Non-pigmented ciliary epithelial cell (primary cell): ENCODE measurements around the gene DDX24.

Experiments
- DNase-seq: peaks from one replicate; pipeline ENCODE4 v3.0.0-alpha.2; 2010; ENCODE audit warnings: low read depth

The DDX24 gene, protein sequence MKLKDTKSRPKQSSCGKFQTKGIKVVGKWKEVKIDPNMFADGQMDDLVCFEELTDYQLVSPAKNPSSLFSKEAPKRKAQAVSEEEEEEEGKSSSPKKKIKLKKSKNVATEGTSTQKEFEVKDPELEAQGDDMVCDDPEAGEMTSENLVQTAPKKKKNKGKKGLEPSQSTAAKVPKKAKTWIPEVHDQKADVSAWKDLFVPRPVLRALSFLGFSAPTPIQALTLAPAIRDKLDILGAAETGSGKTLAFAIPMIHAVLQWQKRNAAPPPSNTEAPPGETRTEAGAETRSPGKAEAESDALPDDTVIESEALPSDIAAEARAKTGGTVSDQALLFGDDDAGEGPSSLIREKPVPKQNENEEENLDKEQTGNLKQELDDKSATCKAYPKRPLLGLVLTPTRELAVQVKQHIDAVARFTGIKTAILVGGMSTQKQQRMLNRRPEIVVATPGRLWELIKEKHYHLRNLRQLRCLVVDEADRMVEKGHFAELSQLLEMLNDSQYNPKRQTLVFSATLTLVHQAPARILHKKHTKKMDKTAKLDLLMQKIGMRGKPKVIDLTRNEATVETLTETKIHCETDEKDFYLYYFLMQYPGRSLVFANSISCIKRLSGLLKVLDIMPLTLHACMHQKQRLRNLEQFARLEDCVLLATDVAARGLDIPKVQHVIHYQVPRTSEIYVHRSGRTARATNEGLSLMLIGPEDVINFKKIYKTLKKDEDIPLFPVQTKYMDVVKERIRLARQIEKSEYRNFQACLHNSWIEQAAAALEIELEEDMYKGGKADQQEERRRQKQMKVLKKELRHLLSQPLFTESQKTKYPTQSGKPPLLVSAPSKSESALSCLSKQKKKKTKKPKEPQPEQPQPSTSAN

DNA sequence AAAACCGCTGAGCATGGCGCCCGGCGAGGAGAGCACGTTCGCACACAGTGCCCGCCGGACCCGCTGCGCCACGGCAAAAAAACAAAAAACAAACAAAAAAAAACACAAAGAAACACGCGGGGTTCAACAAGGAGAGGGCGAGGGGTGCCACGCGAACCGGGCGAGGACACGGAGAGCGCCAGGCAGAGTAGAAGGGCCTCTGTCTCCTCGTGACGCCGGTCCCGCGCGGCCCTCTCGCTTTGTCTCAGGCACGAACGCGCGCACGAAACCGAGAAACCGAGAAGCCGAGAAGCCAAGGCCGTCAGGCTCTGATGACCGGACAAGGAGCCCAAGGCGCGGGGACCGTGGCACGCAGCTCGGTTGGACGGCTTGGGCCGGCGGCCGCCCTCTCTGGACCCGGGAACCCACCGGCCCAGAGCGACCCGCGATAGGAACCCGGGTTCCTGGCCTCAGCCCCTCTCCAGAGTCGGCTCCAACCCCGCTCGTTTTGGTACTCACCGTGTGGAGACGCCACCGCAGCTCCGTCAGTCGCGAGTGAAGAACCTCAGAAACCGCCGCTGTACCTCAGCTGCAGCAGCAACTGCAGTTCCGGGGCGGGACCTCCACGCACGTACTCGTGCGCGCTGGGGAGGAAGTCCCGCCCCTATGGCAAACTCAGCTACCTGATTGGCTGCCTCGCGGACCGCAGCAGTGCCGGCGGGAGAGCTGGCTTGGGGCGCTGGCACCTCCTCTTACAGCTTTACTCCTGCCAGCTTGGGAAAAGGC is at the start of gene DDX24, which contains the start of gene IFI27L1:
DDX24 (minus strand) TSS at position 582 of the 765 bp plus-strand sequence. CDS start 1,460 bp downstream, outside the sequence.
IFI27L1 (plus strand) TSS at position 690 of the 765 bp plus-strand sequence. CDS start 15,628 bp downstream, outside the sequence.
- peak; percentile 67 for DNase-seq

DNA sequence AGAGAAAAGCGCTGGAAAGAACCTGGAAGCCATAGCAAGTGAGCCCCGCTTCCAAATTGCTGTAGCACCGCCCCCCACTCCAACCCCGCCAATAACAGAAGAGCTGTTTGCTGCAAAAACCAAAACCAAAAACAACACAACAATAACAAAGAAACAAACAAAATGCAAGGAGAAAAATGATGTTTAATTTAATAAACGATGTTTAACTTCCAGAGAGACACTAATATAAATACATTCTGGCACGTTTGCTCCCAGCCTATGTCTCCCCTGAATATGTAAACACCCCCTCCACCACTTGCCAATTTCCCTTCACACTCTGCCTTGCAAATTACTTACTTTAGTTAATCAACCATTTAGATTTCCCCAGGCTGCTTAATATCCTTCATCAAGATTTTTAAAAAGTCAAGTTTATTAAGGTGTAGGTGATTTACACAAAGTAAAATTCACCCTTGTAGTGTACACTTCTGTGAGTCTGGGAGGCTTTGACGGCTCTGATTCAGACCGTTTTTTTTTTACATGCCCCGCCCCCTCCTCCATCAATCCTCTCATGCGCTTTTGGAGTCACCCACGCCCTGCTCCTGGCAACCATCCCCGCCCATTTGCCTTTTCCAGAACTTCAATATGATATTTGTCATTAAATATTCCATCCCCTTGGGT is 48.9 kb upstream of the DDX24 start:
- no peak for DNase-seq

DNA sequence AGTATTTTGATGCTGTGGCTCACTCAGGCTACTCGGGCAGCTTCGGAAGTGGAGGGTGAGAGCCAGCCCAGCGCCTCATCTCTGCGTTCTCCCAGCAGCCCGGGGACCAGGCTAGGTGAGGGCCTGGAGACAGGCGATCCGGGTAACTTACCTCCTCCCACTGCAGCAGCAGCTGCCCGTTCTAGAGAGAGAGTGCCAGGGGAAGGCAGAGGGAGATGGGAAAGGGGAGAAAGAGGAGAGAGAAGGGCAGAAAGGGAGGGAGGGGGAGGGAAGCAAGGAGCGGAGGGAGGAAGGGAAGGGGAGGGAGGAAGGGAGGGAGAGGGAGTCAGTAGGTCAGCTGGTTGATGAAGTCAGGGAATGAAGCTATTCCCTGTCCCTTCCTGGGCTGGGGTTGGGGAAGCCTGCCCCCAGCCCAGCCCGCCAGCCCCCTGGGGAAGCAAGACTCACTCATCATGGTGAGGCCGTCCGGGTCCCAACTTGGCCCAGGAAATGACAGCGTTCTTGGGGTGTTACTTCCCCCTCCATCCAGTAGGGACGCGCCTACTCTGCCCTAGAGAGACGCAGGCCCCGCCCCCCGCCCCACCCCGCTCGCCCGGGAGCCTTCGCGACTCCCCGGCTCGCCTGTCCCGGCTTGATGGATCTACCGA is 48.2 kb upstream of the DDX24 start, which contains the start of gene IFI27L2:
IFI27L2 (minus strand) TSS at position 494 of the 647 bp plus-strand sequence; CDS start at position 454, 40 bp downstream.
- peak; percentile 37 for DNase-seq

DNA sequence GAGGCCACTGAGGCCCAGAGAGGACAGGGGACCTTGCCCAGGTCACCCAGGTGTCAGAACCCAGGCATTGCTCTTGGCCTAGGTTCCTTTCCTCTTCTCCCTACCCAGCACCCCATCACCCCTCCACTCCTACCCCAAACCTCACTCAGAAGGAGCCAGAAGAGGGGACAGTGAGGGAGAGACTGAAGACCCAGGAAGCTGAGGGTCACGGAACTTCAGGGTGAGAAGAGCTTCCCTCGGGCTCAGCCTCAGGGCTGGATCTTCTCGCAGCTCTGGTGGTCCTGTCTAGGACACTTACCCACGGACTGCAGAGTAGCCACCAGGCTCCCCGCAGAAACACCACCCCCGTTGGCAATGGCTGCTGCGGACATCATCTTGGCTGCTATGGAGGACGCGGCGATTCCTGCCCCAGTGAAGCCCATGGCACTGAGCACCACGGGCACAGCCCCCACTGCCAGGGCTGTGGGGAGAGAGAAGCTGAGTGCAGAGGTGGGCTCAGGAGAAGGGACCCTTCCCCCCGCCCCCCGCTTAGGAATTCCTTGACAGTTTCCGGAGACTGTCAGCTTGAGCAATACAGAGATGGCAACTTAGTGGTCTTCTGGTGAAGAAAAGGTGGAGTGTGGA is 47.3 kb upstream of the DDX24 start:
- no peak for DNase-seq

DNA sequence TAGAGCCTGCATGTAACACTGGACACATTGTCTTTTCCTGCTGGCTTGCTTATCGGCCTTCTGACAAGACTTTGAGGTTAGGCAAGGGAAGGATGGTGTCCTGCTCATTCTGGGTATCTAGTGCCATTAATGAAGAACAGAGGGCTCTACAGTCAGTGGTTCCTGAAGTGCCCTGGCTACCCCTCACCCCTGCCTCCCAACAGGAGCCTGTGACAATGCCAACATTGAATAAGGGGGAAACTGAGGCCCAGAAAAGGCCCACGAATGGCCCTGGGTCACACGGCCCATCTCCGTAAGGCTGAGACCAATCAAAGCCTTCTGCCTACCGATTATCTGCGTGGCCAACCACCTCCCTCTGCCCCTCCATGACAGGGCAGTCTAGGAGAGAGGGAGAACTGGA is 46.3 kb upstream of the DDX24 start:
- no peak for DNase-seq

DNA sequence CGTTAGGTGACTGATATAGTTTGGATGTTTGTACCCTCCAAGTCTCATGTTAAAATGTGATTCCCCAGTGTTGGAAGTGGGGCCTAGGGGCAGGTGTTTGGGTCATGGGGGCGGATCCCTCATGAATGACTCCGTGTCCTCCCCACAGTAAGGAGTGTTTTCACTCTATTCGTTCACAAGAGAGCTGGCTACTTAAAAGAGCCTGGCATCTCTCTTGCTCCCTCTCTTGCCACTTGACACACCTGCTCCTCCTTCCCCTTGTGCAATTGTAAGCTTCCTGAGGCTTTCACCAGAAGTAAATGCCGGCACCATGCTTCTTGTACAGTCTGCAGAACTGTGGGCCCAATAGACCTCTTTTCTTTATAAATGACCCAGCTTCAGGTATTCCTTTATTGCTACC is 45.8 kb upstream of the DDX24 start:
- no peak for DNase-seq

DNA sequence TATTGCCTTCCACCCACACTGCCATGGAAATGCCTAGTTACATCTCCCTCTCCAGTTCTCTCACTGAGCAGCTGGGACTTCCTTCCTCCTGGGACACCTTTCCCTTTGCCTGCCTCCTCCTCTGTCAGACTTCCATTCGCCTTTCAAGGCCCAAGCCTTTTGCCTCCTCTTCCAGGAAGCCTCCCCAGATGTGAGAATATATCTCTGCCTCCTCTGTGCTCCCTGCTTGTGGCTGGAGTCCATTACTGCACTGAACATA is 45.3 kb upstream of the DDX24 start:
- no peak for DNase-seq

DNA sequence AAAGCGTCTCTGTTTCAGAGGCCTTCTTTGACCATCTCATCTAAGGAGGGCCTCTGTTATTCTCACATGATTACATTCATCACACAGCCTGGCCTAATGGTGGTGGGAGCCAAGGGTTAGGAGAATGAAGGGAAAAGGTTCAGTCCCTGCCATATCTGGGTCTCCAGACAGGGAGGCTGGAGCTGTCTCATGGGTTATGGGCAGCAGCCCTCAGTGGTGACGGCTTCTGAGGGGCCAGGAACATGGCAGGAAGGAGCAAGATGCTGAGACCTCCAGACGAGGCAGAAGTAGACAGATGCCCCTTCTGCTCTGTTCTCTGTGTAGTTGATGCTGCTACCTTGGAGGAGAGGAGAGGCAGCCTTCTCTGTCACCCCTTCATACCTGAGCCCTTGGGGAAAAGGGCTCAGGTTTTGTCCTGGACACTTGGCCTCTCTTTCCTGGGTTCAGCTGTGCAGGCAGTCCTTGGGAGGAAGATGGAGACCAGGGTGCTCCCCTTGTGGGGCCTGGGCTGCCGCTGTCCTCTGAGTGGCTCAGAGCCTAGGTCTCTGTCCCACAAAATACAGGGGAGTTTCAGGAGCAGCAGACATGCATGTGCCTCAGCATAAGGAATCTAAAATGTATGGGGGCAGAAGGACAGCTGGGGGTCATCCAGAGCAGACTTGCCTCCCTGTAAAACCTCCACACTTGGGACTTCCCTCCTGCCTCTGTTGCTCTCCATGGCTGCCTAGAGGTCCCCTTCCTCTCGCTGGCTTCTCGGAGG is 44.8 kb upstream of the DDX24 start:
- DNase-seq: no peak

DNA sequence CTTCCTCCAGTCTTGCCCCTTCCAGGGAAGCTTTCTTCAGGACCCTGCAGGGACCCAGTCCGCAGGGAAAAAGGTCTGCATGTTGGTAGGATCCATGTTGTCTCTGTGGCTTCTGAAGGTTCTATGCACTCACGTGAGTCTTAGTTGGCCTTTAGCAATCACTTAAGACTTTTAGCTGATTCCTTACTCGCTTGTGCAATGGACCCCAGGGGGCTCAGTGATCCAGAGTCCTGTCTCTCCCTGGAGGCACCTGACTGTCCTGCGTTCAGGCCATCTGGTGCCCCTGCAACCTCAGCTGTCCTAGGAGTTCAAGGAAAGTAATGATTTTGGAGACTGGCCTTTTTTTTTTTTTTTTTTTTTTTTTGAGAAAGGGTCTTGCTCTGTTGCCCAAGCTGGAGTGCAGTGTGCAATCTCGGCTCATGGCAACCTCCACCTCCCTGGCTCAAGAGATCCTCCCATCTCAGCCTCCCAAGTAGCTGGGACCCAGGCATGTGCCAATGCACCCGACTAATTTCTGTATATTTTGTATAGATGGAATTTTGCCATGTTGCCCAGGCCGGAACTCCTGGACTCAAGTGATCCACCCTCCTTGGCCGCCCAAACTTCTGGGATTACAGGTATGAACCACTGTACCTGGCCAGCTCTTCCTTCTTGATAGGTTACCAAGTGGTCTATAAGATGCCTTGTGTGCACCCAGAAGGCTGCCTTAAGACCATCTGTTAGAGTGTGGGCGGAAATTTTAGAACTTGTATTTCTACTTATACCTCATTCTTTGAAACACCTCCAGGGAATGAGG is 43.8 kb upstream of the DDX24 start:
- no peak for DNase-seq

DNA sequence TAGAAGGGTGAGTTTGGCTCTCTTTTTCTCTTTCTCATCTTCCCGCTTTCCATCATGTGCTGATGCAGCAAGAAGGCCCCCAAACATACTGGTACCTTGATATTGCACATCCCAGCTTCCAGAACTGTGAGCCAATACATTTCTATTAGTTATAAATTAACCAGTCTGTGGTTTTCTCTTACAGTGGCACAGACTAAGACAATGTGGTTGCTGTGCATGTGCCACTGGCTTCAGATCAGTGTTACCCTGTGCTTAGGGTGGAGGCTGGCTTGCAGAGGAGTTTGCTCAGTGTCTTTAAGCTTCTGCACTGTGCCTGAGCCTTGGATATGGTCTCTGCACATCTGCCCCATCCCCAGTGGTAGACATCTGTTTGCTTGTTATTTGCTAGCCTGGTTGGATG is 42.9 kb upstream of the DDX24 start:
- DNase-seq: no peak

DNA sequence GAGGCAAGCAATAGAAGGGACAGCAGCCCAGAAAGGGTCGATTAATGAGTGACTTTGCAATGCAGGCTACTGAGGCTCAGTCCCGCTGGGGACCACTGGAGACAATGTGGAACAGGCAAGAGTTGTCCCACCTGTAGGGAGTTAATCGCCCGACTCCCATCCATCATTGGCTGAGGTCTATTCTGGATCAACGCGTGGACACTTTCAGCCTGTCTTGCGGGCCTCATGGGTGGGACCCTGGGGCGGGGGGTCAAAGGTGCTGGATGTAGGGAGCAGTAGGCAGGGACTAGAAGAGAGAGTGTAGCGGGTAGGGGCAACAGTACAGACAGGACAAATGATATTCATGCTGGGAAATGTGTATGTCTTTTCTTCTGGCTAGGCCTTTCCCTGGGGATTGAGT is 42.3 kb upstream of the DDX24 start:
- DNase-seq: no peak

DNA sequence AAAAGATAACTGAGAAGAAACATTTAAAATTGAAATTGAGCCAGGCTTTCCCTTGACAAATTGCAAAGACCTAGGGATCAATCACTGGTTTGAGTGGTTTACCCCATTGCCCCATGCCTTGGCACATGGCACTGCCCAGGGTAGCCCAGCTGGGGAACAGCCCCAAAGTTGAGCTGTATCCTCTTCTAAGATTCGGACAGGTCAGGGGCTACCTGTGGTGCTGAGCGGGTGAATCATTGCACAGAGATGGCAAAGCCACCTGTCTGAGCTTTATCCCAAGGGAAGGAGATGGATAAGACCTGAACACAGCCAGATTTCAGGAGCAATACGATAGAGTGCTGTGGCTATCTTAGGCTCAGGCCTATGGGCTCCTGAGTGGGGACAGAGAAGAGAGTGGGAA is 41.4 kb upstream of the DDX24 start:
- no peak for DNase-seq

DNA sequence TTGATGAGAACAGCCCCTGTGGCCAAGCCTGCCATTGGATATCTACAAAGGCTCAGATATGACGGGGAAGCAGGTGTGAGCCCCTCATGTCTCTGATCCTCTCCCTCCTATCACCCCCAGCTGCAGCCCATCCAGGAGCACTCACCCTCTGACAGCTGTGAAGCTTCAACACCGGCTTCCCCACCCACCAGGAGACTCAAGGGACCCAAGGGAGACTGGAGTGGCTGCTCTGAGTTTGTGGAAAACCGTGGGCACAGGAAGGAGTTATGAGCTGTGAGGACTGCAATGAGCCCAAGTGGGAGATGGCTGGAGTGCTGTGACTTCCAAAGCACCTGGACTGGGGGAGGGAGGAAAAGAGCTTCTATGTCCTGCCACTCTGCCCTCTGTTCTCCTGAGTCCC is 40.5 kb upstream of the DDX24 start:
- no peak for DNase-seq

DNA sequence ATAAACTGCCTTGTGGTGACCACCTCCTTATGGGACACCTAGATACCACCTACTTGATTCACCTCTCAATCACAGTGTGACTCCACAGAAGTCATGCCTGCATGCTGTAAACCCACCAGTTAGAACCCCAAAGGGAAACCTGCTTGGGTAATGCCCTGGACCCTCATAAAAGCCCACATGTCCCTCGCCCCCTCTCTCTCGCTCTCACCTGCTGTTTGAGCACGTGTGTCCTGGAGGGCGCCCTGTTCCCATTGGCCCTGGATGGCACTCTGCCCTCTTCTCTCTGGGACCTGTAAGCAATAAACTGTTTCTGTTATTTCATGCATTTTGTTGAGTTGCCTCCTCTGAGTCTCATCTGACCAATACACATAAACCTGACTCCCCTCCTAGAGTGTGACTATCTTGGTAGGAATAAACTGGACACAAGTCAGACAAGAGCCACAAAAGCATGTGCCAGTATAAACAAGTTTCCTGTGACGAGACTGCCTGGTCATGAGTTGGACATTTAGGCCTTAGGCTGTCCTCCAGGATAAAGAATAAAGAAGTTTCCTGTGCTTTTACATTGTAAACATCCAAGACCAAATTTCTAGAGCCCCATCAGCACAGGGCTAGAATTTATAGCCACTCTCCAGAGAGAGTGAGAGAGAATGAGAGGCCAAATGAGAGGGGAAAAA is 39.8 kb upstream of the DDX24 start:
- DNase-seq: no peak

DNA sequence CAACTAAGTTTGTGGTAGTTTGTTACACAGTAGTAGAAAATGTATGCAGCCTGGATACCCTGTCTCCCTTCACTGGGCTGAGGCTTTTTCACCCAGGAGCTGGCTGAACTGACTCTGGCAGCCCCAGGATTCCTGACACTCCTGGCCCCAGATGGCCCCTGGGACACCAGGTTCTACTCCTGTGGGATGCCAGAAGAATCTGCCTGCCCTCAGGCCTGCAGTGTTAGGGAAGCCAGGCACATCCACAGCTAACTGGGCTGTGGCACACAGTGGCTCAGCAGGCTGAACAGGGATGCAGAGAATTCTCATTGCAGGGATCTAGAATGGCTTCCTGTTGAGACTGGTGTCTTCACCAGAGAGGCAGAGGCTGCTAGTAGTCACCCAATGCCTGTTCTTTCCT is 38.1 kb upstream of the DDX24 start:
- DNase-seq: no peak

DNA sequence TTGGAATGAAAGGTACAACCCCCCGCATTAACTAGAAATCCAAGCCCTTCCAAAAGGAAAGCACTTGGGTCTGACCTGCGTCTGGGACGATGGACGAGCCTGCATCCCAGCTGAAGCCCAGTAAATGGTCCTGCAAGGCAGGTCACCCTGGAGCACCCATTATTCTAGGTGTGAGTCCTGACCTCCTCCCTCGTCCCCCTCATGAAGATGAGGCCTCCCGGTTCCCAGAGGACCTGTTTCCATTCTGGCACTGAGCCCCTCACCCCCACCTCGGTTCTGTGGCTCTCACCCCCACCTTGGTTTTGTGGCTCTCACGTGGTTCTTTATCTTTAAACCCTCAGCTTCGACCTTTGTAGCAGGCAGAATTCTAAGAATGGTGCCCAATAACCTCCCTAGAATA is 36.9 kb upstream of the DDX24 start:
- no peak for DNase-seq

DNA sequence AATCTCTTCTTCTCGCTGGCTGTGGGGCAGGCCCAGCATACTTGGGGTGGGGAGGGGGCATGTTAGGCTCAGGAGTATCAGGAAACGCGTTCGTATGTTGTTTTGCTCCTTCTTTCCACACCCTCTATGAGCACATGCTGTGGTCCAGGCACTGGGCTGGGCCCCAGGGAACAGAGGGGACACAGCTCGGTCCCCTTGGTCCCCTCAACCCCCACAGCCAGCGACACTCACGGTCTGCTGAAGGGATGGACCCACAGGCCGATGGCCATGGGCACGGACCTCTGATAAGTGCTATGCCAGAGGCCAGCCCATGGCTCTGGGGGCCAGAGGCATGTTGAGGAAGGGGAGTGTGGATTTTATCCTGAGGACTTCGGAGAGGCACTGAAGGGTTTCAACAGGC is 35.7 kb upstream of the DDX24 start:
- no peak for DNase-seq

DNA sequence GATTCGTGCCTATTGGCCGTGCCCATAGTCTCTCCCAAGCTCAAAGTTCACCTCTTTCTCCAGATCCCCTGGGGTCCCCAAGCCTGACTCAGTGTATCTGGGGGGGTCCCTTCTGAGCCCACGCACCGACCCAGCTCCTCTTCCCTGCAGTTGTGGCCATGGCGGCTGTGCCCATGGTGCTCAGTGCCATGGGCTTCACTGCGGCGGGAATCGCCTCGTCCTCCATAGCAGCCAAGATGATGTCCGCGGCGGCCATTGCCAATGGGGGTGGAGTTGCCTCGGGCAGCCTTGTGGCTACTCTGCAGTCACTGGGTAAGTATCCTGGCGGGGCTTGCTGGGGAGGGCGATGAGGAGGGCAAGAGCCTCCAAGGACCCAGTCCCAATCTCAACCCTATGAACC is 34.6 kb upstream of the DDX24 start:
- no peak for DNase-seq

DNA sequence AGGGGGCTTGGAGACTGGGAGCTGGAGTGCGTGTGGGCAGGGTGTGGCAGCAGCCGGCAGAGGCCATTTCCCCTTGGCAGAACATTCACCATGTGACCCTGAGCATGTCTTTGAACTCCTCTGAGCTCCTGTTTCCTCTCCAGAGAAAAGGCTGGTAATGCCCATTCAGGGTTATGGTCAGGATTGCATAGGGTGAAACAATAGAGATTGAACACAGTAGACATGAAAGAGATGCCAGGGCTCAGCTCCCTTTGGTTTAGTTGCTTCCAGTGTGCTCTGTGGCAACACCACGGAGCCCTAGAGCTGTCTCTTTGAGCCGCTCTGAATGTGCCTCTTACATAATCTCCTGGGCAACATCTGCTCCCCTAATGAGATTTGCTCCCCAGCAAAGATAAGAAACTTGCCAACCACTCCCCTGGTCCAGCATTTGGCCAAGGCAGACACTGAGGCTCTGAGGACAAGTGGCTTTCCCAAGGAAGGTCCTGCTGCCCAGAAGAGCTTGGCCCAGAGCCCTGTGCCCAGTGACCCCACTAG is 34.1 kb upstream of the DDX24 start:
- DNase-seq: no peak
